ENCODE results near the gene CP. TPM values are rescaled to one million over a fixed set of nuclear protein-coding genes. Genes with fewer than 3 reads are reported as not detected.

The CP gene
- total RNA-seq = 48.9 TPM
- long read RNA-seq, full-length matches to known transcripts = 3 of 9 reads
- long read RNA-seq, partial matches to known transcripts = 2 of 9 reads
- long read RNA-seq, other reads (novel, unspliced or antisense) = 4 of 9 reads

DNA sequence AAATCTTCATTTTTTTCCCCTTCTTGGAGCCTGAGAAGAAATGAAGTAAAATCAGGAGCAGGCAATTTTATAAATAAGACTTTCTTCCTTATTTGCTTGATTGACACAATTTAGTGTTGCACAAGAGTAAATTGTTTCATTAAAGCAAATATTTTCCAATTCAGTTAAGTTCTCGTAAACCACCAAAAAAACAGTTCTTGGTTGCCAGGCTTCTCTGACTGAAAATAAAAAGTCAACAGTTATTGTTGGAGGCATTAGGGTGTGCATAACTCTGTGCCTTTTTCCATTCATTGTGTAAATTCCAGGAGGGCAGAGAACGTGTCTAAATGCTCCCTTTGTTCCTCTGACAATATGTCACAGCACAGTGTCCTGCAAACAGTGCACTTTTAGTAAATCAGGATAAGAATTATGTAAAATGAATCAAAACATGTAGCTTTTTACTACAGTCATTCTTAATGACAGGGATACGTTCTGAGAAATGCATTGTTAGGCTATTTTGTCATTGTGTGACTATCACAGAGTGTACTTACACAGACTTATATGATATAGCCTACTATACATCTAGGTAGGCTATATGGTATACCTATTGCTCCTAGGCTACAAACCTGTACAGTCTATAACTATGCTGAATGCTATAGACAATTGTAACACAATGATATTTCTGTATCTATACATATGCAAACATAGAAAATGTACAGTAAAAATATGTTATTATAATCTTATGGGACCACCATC lies at the start of gene CP:
TSS of gene CP (minus strand) at position 47 of the 735 bp plus-strand sequence. CDS start at position 10, 37 bp downstream.
- Histone ChIP-seq H3K36me3 (no peaks in the 10 kb centered on the region), H3K4me1 (peaks cover 28% of the 10 kb centered on the region), H3K27ac (no peak within 1 kb of the TSS), H3K27me3 (ENCODE audit: low read depth) (no peaks in the 10 kb centered on the region), H3K4me3 (peak within 1 kb of the TSS; percentile 27), H3K9me3 (no peaks in the 10 kb centered on the region)
- no peak for DNase-seq
- TF ChIP-seq, protein P1, sequence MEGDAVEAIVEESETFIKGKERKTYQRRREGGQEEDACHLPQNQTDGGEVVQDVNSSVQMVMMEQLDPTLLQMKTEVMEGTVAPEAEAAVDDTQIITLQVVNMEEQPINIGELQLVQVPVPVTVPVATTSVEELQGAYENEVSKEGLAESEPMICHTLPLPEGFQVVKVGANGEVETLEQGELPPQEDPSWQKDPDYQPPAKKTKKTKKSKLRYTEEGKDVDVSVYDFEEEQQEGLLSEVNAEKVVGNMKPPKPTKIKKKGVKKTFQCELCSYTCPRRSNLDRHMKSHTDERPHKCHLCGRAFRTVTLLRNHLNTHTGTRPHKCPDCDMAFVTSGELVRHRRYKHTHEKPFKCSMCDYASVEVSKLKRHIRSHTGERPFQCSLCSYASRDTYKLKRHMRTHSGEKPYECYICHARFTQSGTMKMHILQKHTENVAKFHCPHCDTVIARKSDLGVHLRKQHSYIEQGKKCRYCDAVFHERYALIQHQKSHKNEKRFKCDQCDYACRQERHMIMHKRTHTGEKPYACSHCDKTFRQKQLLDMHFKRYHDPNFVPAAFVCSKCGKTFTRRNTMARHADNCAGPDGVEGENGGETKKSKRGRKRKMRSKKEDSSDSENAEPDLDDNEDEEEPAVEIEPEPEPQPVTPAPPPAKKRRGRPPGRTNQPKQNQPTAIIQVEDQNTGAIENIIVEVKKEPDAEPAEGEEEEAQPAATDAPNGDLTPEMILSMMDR (IDR thresholded peaks at IDR 0.05) = no peak
- no peak for ATAC-seq
- intact Hi-C loops (cut with DNase I) = no loop called here

DNA sequence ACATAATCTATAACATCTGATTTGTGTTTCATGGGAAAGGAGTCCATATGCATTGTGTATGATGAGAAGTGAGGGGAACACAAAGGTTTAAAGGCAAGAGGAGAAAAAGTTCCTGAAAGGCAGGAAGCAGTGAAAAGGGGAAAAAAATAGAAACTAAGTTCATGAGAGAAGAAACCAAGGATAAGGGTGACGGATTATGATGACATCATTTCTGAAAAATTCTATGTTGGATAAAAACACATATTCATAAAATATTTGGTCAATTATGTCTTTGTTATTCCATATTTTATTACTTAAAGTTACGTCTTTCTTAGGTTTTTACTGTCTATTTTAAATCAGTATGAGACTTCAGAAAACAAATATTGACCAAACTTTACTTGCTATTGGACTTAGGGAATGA lies 48.6 kb upstream of the CP start:
- Histone ChIP-seq H3K36me3 (no peaks in the 10 kb centered on the region), H3K4me1 (no peaks in the 10 kb centered on the region), H3K27ac (no peak overlapping the region), H3K27me3 (ENCODE audit: low read depth) (no peaks in the 10 kb centered on the region), H3K4me3 (no peak overlapping the region), H3K9me3 (no peaks in the 10 kb centered on the region)
- no peak for ATAC-seq
- DNase-seq = no peak
- TF ChIP-seq, protein P1 (IDR thresholded peaks at IDR 0.05) = no peak
- intact Hi-C loops (cut with DNase I) = loop anchor here (5.0 to 10.0 kb wide), 2 partner anchors 148 to 315 kb away; no protein-coding TSS in a partner anchor

DNA sequence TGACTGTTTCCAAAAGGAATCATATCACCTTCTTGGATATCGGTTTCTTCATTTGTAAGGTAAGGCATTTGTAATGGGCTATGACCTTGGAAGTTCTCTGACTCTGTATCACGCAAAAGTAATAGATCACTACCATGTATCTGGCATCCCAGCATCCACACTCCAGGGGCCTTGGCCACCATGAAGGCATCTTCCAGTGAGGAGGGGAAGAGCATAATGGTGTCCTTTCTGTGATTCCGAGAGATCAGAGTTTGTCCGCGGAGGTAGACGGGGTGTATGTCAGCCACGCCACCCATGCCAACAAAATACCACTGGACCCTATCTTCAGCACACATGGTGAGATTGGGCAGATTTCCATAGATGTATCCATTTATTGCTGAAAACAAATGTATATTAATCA lies 48.1 kb upstream of the CP start:
- no peaks in the 10 kb centered on the region for H3K4me1 ChIP-seq
- H3K36me3 ChIP-seq = no peaks in the 10 kb centered on the region
- no peak for DNase-seq
- TF ChIP-seq, protein P1 (IDR thresholded peaks at IDR 0.05) = no peak
- H3K4me3 ChIP-seq = no peak overlapping the region
- no peak overlapping the region for H3K27ac ChIP-seq
- intact Hi-C loops (cut with DNase I) = loop anchor here (5.0 to 10.0 kb wide), 2 partner anchors 147 to 315 kb away; no protein-coding TSS in a partner anchor
- ATAC-seq = no peak
- H3K9me3 ChIP-seq = no peaks in the 10 kb centered on the region
- H3K27me3 ChIP-seq (ENCODE audit: low read depth) = no peaks in the 10 kb centered on the region

DNA sequence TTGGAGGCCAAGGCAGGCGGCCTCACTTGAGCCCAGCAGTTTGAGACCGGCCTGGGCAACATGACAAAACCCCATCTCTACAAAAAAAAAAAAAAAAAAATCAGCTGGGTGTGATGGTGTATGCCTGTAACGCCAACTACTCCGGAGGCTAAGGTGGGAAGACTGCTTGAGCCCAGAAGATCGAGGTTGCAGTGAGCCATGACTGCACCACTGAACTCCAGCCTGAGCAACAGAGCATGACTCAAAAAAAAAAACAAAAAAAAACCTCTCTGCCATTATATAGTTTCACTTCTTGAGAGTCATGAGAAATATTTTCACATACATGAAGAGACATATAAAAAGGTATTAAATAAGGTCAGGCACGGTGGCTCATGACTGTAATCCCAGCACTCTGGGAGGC lies 45.9 kb upstream of the CP start:
- H3K27ac ChIP-seq = no peak overlapping the region
- H3K4me3 ChIP-seq = no peak overlapping the region
- H3K4me1 ChIP-seq = no peaks in the 10 kb centered on the region
- no peaks in the 10 kb centered on the region for H3K27me3 ChIP-seq (ENCODE audit: low read depth)
- ATAC-seq (no peak), DNase-seq (no peak)
- no peaks in the 10 kb centered on the region for H3K9me3 ChIP-seq
- TF ChIP-seq, protein P1 (IDR thresholded peaks at IDR 0.05) = no peak
- H3K36me3 ChIP-seq = no peaks in the 10 kb centered on the region
- intact Hi-C loops (cut with DNase I) = no loop called here

DNA sequence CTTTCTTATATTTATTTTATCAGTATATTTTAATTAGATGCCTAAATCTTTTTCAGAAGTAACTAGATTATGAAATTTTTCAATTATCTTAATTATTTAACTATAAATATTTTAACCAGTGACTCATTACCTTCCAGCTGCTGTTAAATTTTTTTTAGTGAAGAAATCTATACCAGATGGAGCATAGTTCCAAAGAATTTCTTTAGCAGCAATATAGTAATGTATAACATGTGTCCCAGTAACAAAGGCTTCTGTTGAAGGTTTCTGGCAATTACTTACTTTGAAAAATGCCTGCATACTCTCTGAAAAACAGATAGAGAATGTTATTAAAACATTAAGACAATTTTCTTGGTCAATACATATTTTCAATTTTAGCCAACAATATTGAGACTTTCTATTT lies 45.1 kb upstream of the CP start:
- Histone ChIP-seq H3K4me3 (no peak overlapping the region), H3K27ac (no peak overlapping the region), H3K27me3 (ENCODE audit: low read depth) (no peaks in the 10 kb centered on the region), H3K9me3 (no peaks in the 10 kb centered on the region), H3K36me3 (no peaks in the 10 kb centered on the region), H3K4me1 (no peaks in the 10 kb centered on the region)
- no peak for DNase-seq
- TF ChIP-seq, protein P1 (IDR thresholded peaks at IDR 0.05) = no peak
- ATAC-seq = no peak
- intact Hi-C loops (cut with DNase I) = no loop called here

All from lower lobe of right lung (tissue), 2 donors.